HepG2 (cell line): Measurements from ENCODE around the gene PEX11B. TPM values are rescaled to one million over a fixed set of nuclear protein-coding genes. Genes with fewer than 3 reads are reported as not detected.

ENCODE experiments used
- ARNT ChIP-seq: fragments of 450-650 bp; IDR thresholded peaks from 2 replicates; pipeline ENCODE4 v1.6.1; 2017
- ATM ChIP-seq: fragments of 450-650 bp; IDR thresholded peaks from 2 replicates; pipeline ENCODE4 v1.7.1; 2017; ENCODE audit warnings: mild to moderate bottlenecking, borderline replicate concordance
- CCDC6 ChIP-seq: sonication (generic); formaldehyde crosslinking; IDR thresholded peaks from 2 replicates; pipeline ENCODE4 v1.8.1; 2022; ENCODE audit warnings: mild to moderate bottlenecking, missing genetic modification reagents, moderate library complexity
- EEA1 ChIP-seq: sonication (generic); formaldehyde crosslinking; IDR thresholded peaks from 2 replicates; pipeline ENCODE4 v1.5.1; 2020; ENCODE audit warnings: mild to moderate bottlenecking, missing genetic modification reagents, borderline replicate concordance
- FOXM1 ChIP-seq: sonication (generic); formaldehyde crosslinking; IDR thresholded peaks from 2 replicates; pipeline ENCODE4 v1.5.0; 2020; ENCODE audit warnings: missing genetic modification reagents
- GTF3A ChIP-seq: sonication (generic); formaldehyde crosslinking; conservative IDR thresholded peaks from 2 replicates; pipeline ENCODE4 v1.4.0; 2020; ENCODE audit warnings: mild to moderate bottlenecking, missing genetic modification reagents
- HHEX ChIP-seq: IDR thresholded peaks from 2 replicates; pipeline ENCODE4 v1.6.1; 2016; ENCODE audit warnings: control low read depth
- KDM1A ChIP-seq: IDR thresholded peaks from 2 replicates; pipeline ENCODE4 v1.6.1; 2016; ENCODE audit warnings: missing compliant biosample characterization
- MXD3 ChIP-seq: IDR thresholded peaks from 2 replicates; pipeline ENCODE4 v1.6.1; 2016; ENCODE audit warnings: mild to moderate bottlenecking, missing biosample characterization, missing genetic modification reagents
- NFIB ChIP-seq: sonication (generic); formaldehyde crosslinking; IDR thresholded peaks from 2 replicates; pipeline ENCODE4 v1.9.0; 2021; ENCODE audit warnings: missing genetic modification reagents, mild to moderate bottlenecking, borderline replicate concordance
- PHF20 ChIP-seq: sonication (generic); formaldehyde crosslinking; IDR thresholded peaks from 2 replicates; pipeline ENCODE4 v1.5.0; 2020; ENCODE audit warnings: mild to moderate bottlenecking, missing genetic modification reagents
- RBAK ChIP-seq: sonication (generic); formaldehyde crosslinking; IDR thresholded peaks from 2 replicates; pipeline ENCODE4 v1.5.1; 2020; ENCODE audit warnings: mild to moderate bottlenecking, missing genetic modification reagents
- SALL1 ChIP-seq: sonication (generic); formaldehyde crosslinking; IDR thresholded peaks from 2 replicates; pipeline ENCODE4 v1.8.0; 2022; ENCODE audit warnings: mild to moderate bottlenecking, missing genetic modification reagents
- STAT5B ChIP-seq: sonication (generic); formaldehyde crosslinking; IDR thresholded peaks from 2 replicates; pipeline ENCODE4 v1.4.0; 2020; ENCODE audit warnings: missing genetic modification reagents
- TOPORS ChIP-seq: sonication (generic); formaldehyde crosslinking; IDR thresholded peaks from 2 replicates; pipeline ENCODE4 v1.8.0; 2023; ENCODE audit warnings: mild to moderate bottlenecking, missing genetic modification reagents
- ZFYVE20 ChIP-seq: sonication (generic); formaldehyde crosslinking; IDR thresholded peaks from 2 replicates; pipeline ENCODE4 v1.8.0; 2023; ENCODE audit warnings: low read depth, mild to moderate bottlenecking, moderate library complexity, missing genetic modification reagents, borderline replicate concordance
- ZNF17 ChIP-seq: sonication (generic); formaldehyde crosslinking; IDR thresholded peaks from 2 replicates; pipeline ENCODE4 v1.5.0; 2020; ENCODE audit warnings: mild to moderate bottlenecking, missing genetic modification reagents
- ZNF546 ChIP-seq: sonication (generic); formaldehyde crosslinking; conservative IDR thresholded peaks from 2 replicates; pipeline ENCODE4 v1.8.1; 2023; ENCODE audit warnings: mild to moderate bottlenecking, missing genetic modification reagents
- ZNF557 ChIP-seq: sonication (generic); formaldehyde crosslinking; IDR thresholded peaks from 2 replicates; pipeline ENCODE4 v1.4.0; 2020; ENCODE audit warnings: missing genetic modification reagents
- ZNF558 ChIP-seq: sonication (generic); formaldehyde crosslinking; IDR thresholded peaks from 2 replicates; pipeline ENCODE4 v1.9.0; 2022; ENCODE audit warnings: mild to moderate bottlenecking, missing genetic modification reagents, borderline replicate concordance
- ZNF563 ChIP-seq: sonication (generic); formaldehyde crosslinking; IDR thresholded peaks from 2 replicates; pipeline ENCODE4 v1.8.0; 2022; ENCODE audit warnings: mild to moderate bottlenecking, moderate library complexity, missing genetic modification reagents
- ZNF674 ChIP-seq: sonication (generic); formaldehyde crosslinking; IDR thresholded peaks from 2 replicates; pipeline ENCODE4 v1.5.0; 2020; ENCODE audit warnings: low read depth, mild to moderate bottlenecking, missing genetic modification reagents
- ZNF839 ChIP-seq: sonication (generic); formaldehyde crosslinking; IDR thresholded peaks from 2 replicates; pipeline ENCODE4 v1.4.0; 2020; ENCODE audit warnings: missing genetic modification reagents, mild to moderate bottlenecking, borderline replicate concordance
- polyA plus RNA-seq, 8 experiments: library from polyadenylated mRNA; depleted of rRNA in 3 of 8; stranded (reverse) in 7 of 8; unstranded in 1 of 8; fragments of >200 nt; fragmentation: Illumina TruSeq in 4 of 8; extraction: Trizol in 4 of 8; gene quantifications; 2 replicates each; pipeline versions ENCODE4 v1.2.1 to v1.2.3, GENCODE V29; 2011 to 2016; ENCODE audit warnings: low read depth in 4 of 8, missing spikeins in 1 of 8, mixed read lengths in 1 of 8; ENCODE audit not compliant: insufficient read depth in 1 of 8
- total RNA-seq, 5 experiments: library from RNA; depleted of rRNA; stranded (reverse); fragments of >200 nt; fragmentation: Illumina TruSeq; extraction: Trizol; gene quantifications; 2 replicates each; pipeline ENCODE4 v1.2.3, GENCODE V29; 2016; ENCODE audit warnings: low read depth in 1 of 5
- TF ChIP-seq, protein P1 (sequence below): sonication (generic); formaldehyde crosslinking; IDR thresholded peaks from 2 replicates; pipeline ENCODE4 v1.4.0; 2020; ENCODE audit warnings: missing genetic modification reagents
- TF ChIP-seq, protein P2 (sequence below): sonication (generic); formaldehyde crosslinking; IDR thresholded peaks from 2 replicates; pipeline ENCODE4 v1.4.0; 2020; ENCODE audit warnings: mild to moderate bottlenecking, missing genetic modification reagents
- TF ChIP-seq, protein P3 (sequence below), 2 experiments: sonication (generic) in 1 of 2; formaldehyde crosslinking in 1 of 2; IDR thresholded peaks; 2 replicates each; pipeline versions ENCODE4 v1.4.0 to v1.6.1; 2018 to 2020; ENCODE audit warnings: missing genetic modification reagents in 2 of 2, borderline replicate concordance in 1 of 2, low read depth in 1 of 2, mild to moderate bottlenecking in 1 of 2, missing biosample characterization in 1 of 2

Gene PEX11B
- total and polyA plus RNA-seq, 2 of the 13 experiments (the other 11 are each of a cell fraction or from before 2014, with no cell fraction given): 21.6 to 48.4 TPM

DNA sequence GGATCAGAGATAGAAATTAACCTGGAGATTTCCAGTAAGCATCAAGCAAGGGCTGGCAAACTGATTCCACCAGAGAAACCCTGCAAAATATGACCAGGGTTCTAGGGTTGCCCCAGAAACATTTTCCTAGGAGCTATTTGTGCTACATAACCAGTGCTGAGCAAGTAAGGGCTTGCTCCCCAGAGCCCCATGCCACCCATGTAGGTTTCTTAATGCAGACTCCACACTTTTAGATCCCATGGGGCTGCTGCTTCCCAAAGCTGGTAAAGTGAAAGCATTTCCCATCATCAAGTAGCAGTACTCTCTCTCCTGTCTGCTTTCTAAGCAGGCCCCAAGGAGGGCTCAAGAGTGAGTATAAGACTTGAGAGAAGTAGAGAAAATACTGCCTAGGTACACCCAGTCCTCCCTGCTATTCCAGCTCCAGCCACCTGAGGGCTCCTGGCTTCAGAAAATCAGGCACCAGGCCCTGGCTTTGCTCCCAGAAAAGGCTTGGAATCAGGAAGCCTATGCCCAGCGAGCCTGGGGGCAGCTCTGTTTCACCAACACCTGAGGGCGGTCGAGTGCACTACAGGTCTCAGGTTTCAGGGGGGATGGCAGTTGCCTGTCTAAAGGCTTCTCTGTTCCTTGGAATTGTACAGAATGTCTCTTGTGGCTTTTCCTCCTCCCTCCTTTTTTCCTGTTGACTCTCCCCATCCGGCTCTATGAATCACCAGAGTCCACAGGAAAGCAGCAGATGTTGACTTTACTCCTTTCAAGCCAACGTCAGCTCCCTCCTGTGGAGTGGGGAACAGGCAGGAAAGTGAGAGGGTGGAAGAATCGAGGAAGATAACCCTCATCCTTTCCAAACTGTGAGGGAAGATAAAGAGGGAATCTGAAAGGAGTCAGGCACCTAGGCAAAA lies 26.7 kb downstream of the PEX11B start (continued):
- TF ChIP-seq, protein P1, sequence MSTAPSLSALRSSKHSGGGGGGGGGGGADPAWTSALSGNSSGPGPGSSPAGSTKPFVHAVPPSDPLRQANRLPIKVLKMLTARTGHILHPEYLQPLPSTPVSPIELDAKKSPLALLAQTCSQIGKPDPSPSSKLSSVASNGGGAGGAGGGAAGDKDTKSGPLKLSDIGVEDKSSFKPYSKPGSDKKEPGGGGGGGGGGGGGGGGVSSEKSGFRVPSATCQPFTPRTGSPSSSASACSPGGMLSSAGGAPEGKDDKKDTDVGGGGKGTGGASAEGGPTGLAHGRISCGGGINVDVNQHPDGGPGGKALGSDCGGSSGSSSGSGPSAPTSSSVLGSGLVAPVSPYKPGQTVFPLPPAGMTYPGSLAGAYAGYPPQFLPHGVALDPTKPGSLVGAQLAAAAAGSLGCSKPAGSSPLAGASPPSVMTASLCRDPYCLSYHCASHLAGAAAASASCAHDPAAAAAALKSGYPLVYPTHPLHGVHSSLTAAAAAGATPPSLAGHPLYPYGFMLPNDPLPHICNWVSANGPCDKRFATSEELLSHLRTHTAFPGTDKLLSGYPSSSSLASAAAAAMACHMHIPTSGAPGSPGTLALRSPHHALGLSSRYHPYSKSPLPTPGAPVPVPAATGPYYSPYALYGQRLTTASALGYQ (CRISPR knock-in tag): peak; percentile 80; the same call in 1 of the 2 replicates
- no peak for TF ChIP-seq ATM
- TF ChIP-seq ZNF563 (CRISPR knock-in tag): no peak
- TF ChIP-seq ZNF558 (CRISPR knock-in tag): no peak
- TF ChIP-seq CCDC6 (CRISPR knock-in tag): peak; percentile 76
- TF ChIP-seq ZFYVE20: no peak
- TF ChIP-seq STAT5B: no peak
- no peak for TF ChIP-seq EEA1
- TF ChIP-seq ZNF674: no peak
- no peak for TF ChIP-seq KDM1A (CRISPR knock-in tag)
- TF ChIP-seq ZNF839: no peak
- TF ChIP-seq, protein P2, sequence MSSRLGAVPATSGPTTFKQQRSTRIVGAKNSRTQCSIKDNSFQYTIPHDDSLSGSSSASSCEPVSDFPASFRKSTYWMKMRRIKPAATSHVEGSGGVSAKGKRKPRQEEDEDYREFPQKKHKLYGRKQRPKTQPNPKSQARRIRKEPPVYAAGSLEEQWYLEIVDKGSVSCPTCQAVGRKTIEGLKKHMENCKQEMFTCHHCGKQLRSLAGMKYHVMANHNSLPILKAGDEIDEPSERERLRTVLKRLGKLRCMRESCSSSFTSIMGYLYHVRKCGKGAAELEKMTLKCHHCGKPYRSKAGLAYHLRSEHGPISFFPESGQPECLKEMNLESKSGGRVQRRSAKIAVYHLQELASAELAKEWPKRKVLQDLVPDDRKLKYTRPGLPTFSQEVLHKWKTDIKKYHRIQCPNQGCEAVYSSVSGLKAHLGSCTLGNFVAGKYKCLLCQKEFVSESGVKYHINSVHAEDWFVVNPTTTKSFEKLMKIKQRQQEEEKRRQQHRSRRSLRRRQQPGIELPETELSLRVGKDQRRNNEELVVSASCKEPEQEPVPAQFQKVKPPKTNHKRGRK (CRISPR knock-in tag): no peak
- TF ChIP-seq HHEX: no peak
- TF ChIP-seq ZNF557 (CRISPR knock-in tag): 0 out of 2 replicates have a peak, but pooled peaks have one; percentile 47
- TF ChIP-seq, protein P3, sequence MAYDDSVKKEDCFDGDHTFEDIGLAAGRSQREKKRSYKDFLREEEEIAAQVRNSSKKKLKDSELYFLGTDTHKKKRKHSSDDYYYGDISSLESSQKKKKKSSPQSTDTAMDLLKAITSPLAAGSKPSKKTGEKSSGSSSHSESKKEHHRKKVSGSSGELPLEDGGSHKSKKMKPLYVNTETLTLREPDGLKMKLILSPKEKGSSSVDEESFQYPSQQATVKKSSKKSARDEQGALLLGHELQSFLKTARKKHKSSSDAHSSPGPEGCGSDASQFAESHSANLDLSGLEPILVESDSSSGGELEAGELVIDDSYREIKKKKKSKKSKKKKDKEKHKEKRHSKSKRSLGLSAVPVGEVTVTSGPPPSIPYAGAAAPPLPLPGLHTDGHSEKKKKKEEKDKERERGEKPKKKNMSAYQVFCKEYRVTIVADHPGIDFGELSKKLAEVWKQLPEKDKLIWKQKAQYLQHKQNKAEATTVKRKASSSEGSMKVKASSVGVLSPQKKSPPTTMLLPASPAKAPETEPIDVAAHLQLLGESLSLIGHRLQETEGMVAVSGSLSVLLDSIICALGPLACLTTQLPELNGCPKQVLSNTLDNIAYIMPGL (CRISPR knock-in tag; IDR thresholded peaks at IDR 0.05; ENCODE audit: borderline replicate concordance in 1 of 2, low read depth in 1 of 2): peak; percentile 88 to 92; a peak in 3 of 4 replicates
- TF ChIP-seq TOPORS (CRISPR knock-in tag): no peak
- no peak for TF ChIP-seq NFIB (CRISPR knock-in tag)
- no peak for TF ChIP-seq GTF3A (CRISPR knock-in tag)
- no peak for TF ChIP-seq ZNF17 (CRISPR knock-in tag)
- no peak for TF ChIP-seq ARNT
- no peak for TF ChIP-seq RBAK (CRISPR knock-in tag)
- peak; percentile 82 for TF ChIP-seq SALL1 (CRISPR knock-in tag)
- 0 out of 2 replicates have a peak, but pooled peaks have one; percentile 46 for TF ChIP-seq MXD3 (CRISPR knock-in tag)
- no peak for TF ChIP-seq FOXM1 (CRISPR knock-in tag)
- TF ChIP-seq ZNF546 (CRISPR knock-in tag): no peak
- TF ChIP-seq PHF20 (CRISPR knock-in tag): no peak
